ENCODE measurements around the gene ZBTB22. TPM values are rescaled to one million over a fixed set of nuclear protein-coding genes. Genes with fewer than 3 reads are reported as not detected.

ZBTB22 gene
- total RNA-seq, 1 donor from 2014 or later: 23.4 TPM

GRCh38 chr6:33279257-33279695 is 38.3 kb downstream of the ZBTB22 start:
- Mint-ChIP-seq H3K27ac (ENCODE audit: unreplicated experiment) (no peak overlapping the region), H3K27me3 (ENCODE audit: low read depth) (no peaks in the 10 kb centered on the region), H3K9me3 (no peaks in the 10 kb centered on the region), H3K4me1 (peaks cover 32% of the 10 kb centered on the region), H3K4me3 (peak overlapping the region; percentile 9), H3K36me3 (ENCODE audit: low read depth) (peaks cover 8% of the 10 kb centered on the region)
- TF ChIP-seq CTCF (conservative IDR thresholded peaks at IDR 0.05): no peak
- DNase-seq (ENCODE audit: low read depth, low spot score): no peak

GRCh38 chr6:33278810-33279209 is 38.7 kb downstream of the ZBTB22 start:
- TF ChIP-seq CTCF (conservative IDR thresholded peaks at IDR 0.05): no peak
- no peak for DNase-seq (ENCODE audit: low read depth, low spot score)
- peaks cover 34% of the 10 kb centered on the region for H3K4me1 Mint-ChIP-seq
- peak overlapping the region; percentile 89 for H3K4me3 Mint-ChIP-seq
- H3K36me3 Mint-ChIP-seq (ENCODE audit: low read depth): peaks cover 10% of the 10 kb centered on the region
- no peaks in the 10 kb centered on the region for H3K9me3 Mint-ChIP-seq
- H3K27ac Mint-ChIP-seq (ENCODE audit: unreplicated experiment): no peak overlapping the region
- no peaks in the 10 kb centered on the region for H3K27me3 Mint-ChIP-seq (ENCODE audit: low read depth)

DNA sequence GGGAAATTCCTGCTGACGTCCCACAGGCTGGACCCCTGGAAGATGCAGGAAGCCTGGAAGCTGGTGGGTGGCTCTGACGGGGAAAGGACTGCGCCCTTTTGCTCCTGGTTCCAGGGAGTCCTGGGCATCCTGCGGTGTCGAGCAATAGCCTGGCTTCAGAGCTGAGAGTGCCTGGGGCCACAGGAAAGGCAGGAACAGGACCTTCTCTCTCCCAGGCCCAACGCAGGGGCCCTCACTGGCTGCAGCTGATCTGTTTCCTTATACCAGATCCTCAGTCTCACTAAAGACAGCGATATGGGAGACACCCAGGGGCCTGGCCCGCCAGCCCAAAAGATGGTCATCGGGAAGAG is 39.2 kb downstream of the ZBTB22 start:
- Mint-ChIP-seq H3K9me3 (no peaks in the 10 kb centered on the region), H3K36me3 (ENCODE audit: low read depth) (peaks cover 10% of the 10 kb centered on the region), H3K4me3 (peak overlapping the region; percentile 89), H3K27me3 (ENCODE audit: low read depth) (no peaks in the 10 kb centered on the region), H3K27ac (ENCODE audit: unreplicated experiment) (no peak overlapping the region), H3K4me1 (peaks cover 38% of the 10 kb centered on the region)
- no peak for TF ChIP-seq CTCF (conservative IDR thresholded peaks at IDR 0.05)
- no peak for DNase-seq (ENCODE audit: low read depth, low spot score)

GRCh38 chr6:33277663-33278391 is 39.7 kb downstream of the ZBTB22 start:
- TF ChIP-seq CTCF (conservative IDR thresholded peaks at IDR 0.05): no peak
- H3K4me3 Mint-ChIP-seq: peak overlapping the region; percentile 89
- H3K27ac Mint-ChIP-seq (ENCODE audit: unreplicated experiment): no peak overlapping the region
- DNase-seq (ENCODE audit: low read depth, low spot score): no peak
- H3K4me1 Mint-ChIP-seq: peaks cover 44% of the 10 kb centered on the region
- H3K9me3 Mint-ChIP-seq: no peaks in the 10 kb centered on the region
- peaks cover 10% of the 10 kb centered on the region for H3K36me3 Mint-ChIP-seq (ENCODE audit: low read depth)
- H3K27me3 Mint-ChIP-seq (ENCODE audit: low read depth): no peaks in the 10 kb centered on the region

- peaks cover 50% of the 10 kb centered on the region for H3K4me1 Mint-ChIP-seq
- peak within 1 kb of the TSS; percentile 82 for H3K27ac Mint-ChIP-seq (ENCODE audit: unreplicated experiment)
- peak; percentile 65 for DNase-seq (ENCODE audit: low read depth, low spot score)
- peak; percentile 70 for TF ChIP-seq CTCF (conservative IDR thresholded peaks at IDR 0.05)
- H3K36me3 Mint-ChIP-seq (ENCODE audit: low read depth): peaks cover 15% of the 10 kb centered on the region
- H3K27me3 Mint-ChIP-seq (ENCODE audit: low read depth): no peaks in the 10 kb centered on the region
- peak within 1 kb of the TSS; percentile 97 for H3K4me3 Mint-ChIP-seq
- H3K9me3 Mint-ChIP-seq: no peaks in the 10 kb centered on the region
Observed at GRCh38 chr6:33276864-33277662, 40.5 kb downstream of the ZBTB22 start, which contains the start of gene B3GALT4. Gene B3GALT4 (plus strand): TSS chr6:33277123. CDS start chr6:33277420, 297 bp downstream.

All from neural crest cell (in vitro differentiated cells).